ENCODE results near the gene ZNF487.
"Not testable (repeated sequence)": the region's sequence is repeated elsewhere in the genome, so short reads cannot be mapped to it uniquely, and the experiment has no call there.

Gene ZNF487

GRCh38 chr10:43436291-43437140, at the start of gene ZNF487:
Gene ZNF487 (plus strand): TSS chr10:43437111. CDS start chr10:43475814, 38,703 bp downstream.
- DNase-seq (ENCODE audit: low read depth) = peak; percentile 76

GRCh38 chr10:43387678-43388032, 49.3 kb upstream of the ZNF487 start:
- no peak for DNase-seq (ENCODE audit: low read depth)

- DNase-seq (ENCODE audit: low read depth) = no peak
Observed at GRCh38 chr10:43389867-43390266, 47.0 kb upstream of the ZNF487 start.

GRCh38 chr10:43390333-43390732, 46.6 kb upstream of the ZNF487 start:
- DNase-seq (ENCODE audit: low read depth) = no peak

GRCh38 chr10:43390759-43391158, 46.2 kb upstream of the ZNF487 start:
- DNase-seq (ENCODE audit: low read depth) = no peak

- DNase-seq (ENCODE audit: low read depth) = no peak
Observed at GRCh38 chr10:43391496-43391895, 45.4 kb upstream of the ZNF487 start.

GRCh38 chr10:43392748-43393147, 44.2 kb upstream of the ZNF487 start:
- DNase-seq (ENCODE audit: low read depth) = no peak

GRCh38 chr10:43393186-43393585, 43.7 kb upstream of the ZNF487 start:
- not testable (repeated sequence) for DNase-seq (ENCODE audit: low read depth)

GRCh38 chr10:43393606-43394360, 43.1 kb upstream of the ZNF487 start:
- no peak for DNase-seq (ENCODE audit: low read depth)

GRCh38 chr10:43394868-43395267, 42.0 kb upstream of the ZNF487 start:
- DNase-seq (ENCODE audit: low read depth) = no peak

GRCh38 chr10:43395571-43396060, 41.3 kb upstream of the ZNF487 start:
- DNase-seq (ENCODE audit: low read depth) = no peak

- DNase-seq (ENCODE audit: low read depth) = no peak
Observed at GRCh38 chr10:43396061-43396927, 40.6 kb upstream of the ZNF487 start.

- DNase-seq (ENCODE audit: low read depth) = no peak
Observed at GRCh38 chr10:43396928-43397624, 39.8 kb upstream of the ZNF487 start.

GRCh38 chr10:43398939-43399319, 38.0 kb upstream of the ZNF487 start:
- no peak for DNase-seq (ENCODE audit: low read depth)

- no peak for DNase-seq (ENCODE audit: low read depth)
Observed at GRCh38 chr10:43399320-43400310, 37.3 kb upstream of the ZNF487 start.

- no peak for DNase-seq (ENCODE audit: low read depth)
Observed at GRCh38 chr10:43401627-43402026, 35.3 kb upstream of the ZNF487 start.

GRCh38 chr10:43402176-43402575, 34.7 kb upstream of the ZNF487 start:
- DNase-seq (ENCODE audit: low read depth) = no peak

GRCh38 chr10:43402880-43403452, 33.9 kb upstream of the ZNF487 start:
- no peak for DNase-seq (ENCODE audit: low read depth)

- no peak for DNase-seq (ENCODE audit: low read depth)
Observed at GRCh38 chr10:43403911-43404703, 32.8 kb upstream of the ZNF487 start.
